Measurements from ENCODE around the gene NUDT4B. TPM values are rescaled to one million over a fixed set of nuclear protein-coding genes. Genes with fewer than 3 reads are reported as not detected.
"Not testable (repeated sequence)": the region's sequence is repeated elsewhere in the genome, so short reads cannot be mapped to it uniquely, and the experiment has no call there.

The NUDT4B gene
- 3.0 and 4.9 TPM in 2 replicates for total RNA-seq (2013; cell fraction: nucleolus; rRNA removed)
- total RNA-seq (2014; rRNA removed) (5.1 and 11.8 TPM in 2 replicates), total RNA-seq (2014; rRNA removed; fragmentation: Illumina TruSeq; extraction: Trizol) (0.18 and 0.67 TPM in 2 replicates), total RNA-seq (2021) (not detected in 2 replicates), polyA plus RNA-seq (2011; rRNA removed) (0.82 and 25.5 TPM in 2 replicates), polyA plus RNA-seq (2014; fragmentation: Illumina TruSeq; extraction: Trizol) (5.2 and 7.1 TPM in 2 replicates), polyA plus RNA-seq (2014; fragmentation: Nextera tagmentation; extraction: Ambion mirVana) (under 1 TPM in 1 of 2 experiments, not detected in 1; 0.11 TPM), polyA plus RNA-seq (2014; rRNA removed) (5.1 and 7.3 TPM in 2 replicates), polyA plus RNA-seq (2016; fragmentation: Nextera tagmentation; extraction: Ambion mirVana) (10 to 100 TPM in 1 of 2 experiments, 1 to 10 TPM in 1; 1.5 to 10.7 TPM), polyA minus RNA-seq (2011; rRNA and poly(A)+ RNA removed) (8.0 and 22.8 TPM in 2 replicates), Bru-seq, nascent RNA (not detected), BruChase-seq, experiment 1, labeled RNA remaining after a 6-hour chase (not detected), BruChase-seq, experiment 2, labeled RNA remaining after a 2-hour chase (not detected)
- polyA plus RNA-seq (2011; ENCODE audit: low read depth): 6.4 TPM
- polyA plus RNA-seq (2011; cell fraction: cytosol; rRNA removed): 21.5 and 26.6 TPM in 2 replicates
- 6.2 and 6.8 TPM in 2 replicates for polyA plus RNA-seq (2011; cell fraction: nucleus; rRNA removed)
- polyA plus RNA-seq (2012): 0.79 and 4.0 TPM in 2 replicates
- 5.2 TPM in 1 of 2 replicates, not detected in the other for polyA minus RNA-seq (2011; cell fraction: cytosol; rRNA and poly(A)+ RNA removed)
- polyA minus RNA-seq (2011; cell fraction: nucleus; rRNA and poly(A)+ RNA removed): 0.36 and 0.48 TPM in 2 replicates
- long read RNA-seq, experiment 1, partial matches to known transcripts: 0 of 1 reads
- long read RNA-seq, experiment 1, other reads (novel, unspliced or antisense): 0 of 1 reads
- long read RNA-seq, experiment 2, partial matches to known transcripts: 0 of 1 reads
- long read RNA-seq, experiment 2, other reads (novel, unspliced or antisense): 0 of 1 reads

GRCh38 chr1:148748563-148749334 is at the start of gene NUDT4B:
Gene NUDT4B, plus strand, starts transcription at chr1:148748774. Its CDS starts 179 bp downstream, at chr1:148748953.
- SMC1A ChIA-PET (ENCODE audit: uncharacterized antibody, unreplicated experiment); H2AFZ ChIP-seq (ENCODE audit: control insufficient read depth, low read depth, low read length); H3K27me3 ChIP-seq (replicated peaks in 1 of 2; ENCODE audit: control insufficient read depth in 2 of 2, insufficient read depth in 2 of 2, low read length in 1 of 2); H3K36me3 ChIP-seq (ENCODE audit: control insufficient read depth in 2 of 2, insufficient read depth in 2 of 2, low read length in 1 of 2); CTCF ChIA-PET; H3K4me2 ChIP-seq (ENCODE audit: control insufficient read depth, insufficient read depth); H3K79me2 ChIP-seq (ENCODE audit: control insufficient read depth, insufficient read depth, low read length); H3K4me1 ChIP-seq (ENCODE audit: control insufficient read depth, insufficient read depth, low read length); H4K20me1 ChIP-seq (ENCODE audit: control insufficient read depth, insufficient read depth); BruUV-seq (replicated peaks); intact Hi-C loops (cut with micrococcal nuclease; ENCODE audit: unreplicated experiment); H3K9me3 ChIP-seq (replicated peaks; ENCODE audit: control insufficient read depth, insufficient read depth, low read length); H3K27ac ChIP-seq (ENCODE audit: control insufficient read depth, insufficient read depth); in situ Hi-C loops (cut with MboI); H3K4me3 ChIP-seq; POLR2A ChIA-PET; RAD21 ChIA-PET (ENCODE audit: unreplicated experiment); H3K9ac ChIP-seq (ENCODE audit: control insufficient read depth, insufficient read depth, low read length); DNase-seq (ENCODE audit: low read depth, low spot score); FAIRE-seq: not testable (repeated sequence)
- peak; percentile 79 for ATAC-seq
- WGBS (ENCODE audit: insufficient coverage, insufficient replicate concordance, low lambda C conversion rate, missing lambda C conversion rate): no CpG with 5 or more reads among the region's 68 CpGs

GRCh38 chr1:148699357-148699756 is 49.2 kb upstream of the NUDT4B start:
- H3K27me3 ChIP-seq (replicated peaks in 1 of 2; ENCODE audit: control insufficient read depth in 2 of 2, insufficient read depth in 2 of 2, low read length in 1 of 2); H3K79me2 ChIP-seq (ENCODE audit: control insufficient read depth, insufficient read depth, low read length); ATAC-seq; BruUV-seq (replicated peaks); H3K9ac ChIP-seq (ENCODE audit: control insufficient read depth, insufficient read depth, low read length); SMC1A ChIA-PET (ENCODE audit: uncharacterized antibody, unreplicated experiment); H4K20me1 ChIP-seq (ENCODE audit: control insufficient read depth, insufficient read depth); CTCF ChIA-PET; H3K27ac ChIP-seq (ENCODE audit: control insufficient read depth, insufficient read depth); DNase-seq (ENCODE audit: low read depth, low spot score); H3K36me3 ChIP-seq (ENCODE audit: control insufficient read depth in 2 of 2, insufficient read depth in 2 of 2, low read length in 1 of 2); in situ Hi-C loops (cut with MboI); POLR2A ChIA-PET; H3K4me1 ChIP-seq (ENCODE audit: control insufficient read depth, insufficient read depth, low read length); intact Hi-C loops (cut with micrococcal nuclease; ENCODE audit: unreplicated experiment); RAD21 ChIA-PET (ENCODE audit: unreplicated experiment); H3K9me3 ChIP-seq (replicated peaks; ENCODE audit: control insufficient read depth, insufficient read depth, low read length); H3K4me3 ChIP-seq; H2AFZ ChIP-seq (ENCODE audit: control insufficient read depth, low read depth, low read length); FAIRE-seq; H3K4me2 ChIP-seq (ENCODE audit: control insufficient read depth, insufficient read depth): not testable (repeated sequence)
- WGBS (ENCODE audit: insufficient coverage, insufficient replicate concordance, low lambda C conversion rate, missing lambda C conversion rate): no CpG with 5 or more reads among the region's 5 CpGs

- H3K9me3 ChIP-seq (replicated peaks; ENCODE audit: control insufficient read depth, insufficient read depth, low read length); RAD21 ChIA-PET (ENCODE audit: unreplicated experiment); H3K27ac ChIP-seq (ENCODE audit: control insufficient read depth, insufficient read depth); H3K27me3 ChIP-seq (replicated peaks in 1 of 2; ENCODE audit: control insufficient read depth in 2 of 2, insufficient read depth in 2 of 2, low read length in 1 of 2); in situ Hi-C loops (cut with MboI); CTCF ChIA-PET; H4K20me1 ChIP-seq (ENCODE audit: control insufficient read depth, insufficient read depth); ATAC-seq; H3K9ac ChIP-seq (ENCODE audit: control insufficient read depth, insufficient read depth, low read length); H3K36me3 ChIP-seq (ENCODE audit: control insufficient read depth in 2 of 2, insufficient read depth in 2 of 2, low read length in 1 of 2); BruUV-seq (replicated peaks); POLR2A ChIA-PET; H2AFZ ChIP-seq (ENCODE audit: control insufficient read depth, low read depth, low read length); DNase-seq (ENCODE audit: low read depth, low spot score); H3K79me2 ChIP-seq (ENCODE audit: control insufficient read depth, insufficient read depth, low read length); H3K4me2 ChIP-seq (ENCODE audit: control insufficient read depth, insufficient read depth); H3K4me3 ChIP-seq; H3K4me1 ChIP-seq (ENCODE audit: control insufficient read depth, insufficient read depth, low read length); intact Hi-C loops (cut with micrococcal nuclease; ENCODE audit: unreplicated experiment); FAIRE-seq; SMC1A ChIA-PET (ENCODE audit: uncharacterized antibody, unreplicated experiment): not testable (repeated sequence)
- no CpG with 5 or more reads among the region's 1 CpG for WGBS (ENCODE audit: insufficient coverage, insufficient replicate concordance, low lambda C conversion rate, missing lambda C conversion rate)
Measured at GRCh38 chr1:148702242-148702641, 46.3 kb upstream of the NUDT4B start.
